GM10266 (cell line): ENCODE results near the gene C1QB.

ENCODE experiments used
- DNase-seq: peaks from one replicate; pipeline ENCODE4 v3.0.0; 2012; ENCODE audit errors: extremely low spot score
- TF ChIP-seq, protein P1 (sequence below): IDR thresholded peaks from 2 replicates; pipeline ENCODE4 v1.5.1; 2012; ENCODE audit warnings: mild to moderate bottlenecking, low read depth; ENCODE audit not compliant: control insufficient read depth, insufficient read depth; ENCODE audit errors: missing control alignments

Gene C1QB

DNA sequence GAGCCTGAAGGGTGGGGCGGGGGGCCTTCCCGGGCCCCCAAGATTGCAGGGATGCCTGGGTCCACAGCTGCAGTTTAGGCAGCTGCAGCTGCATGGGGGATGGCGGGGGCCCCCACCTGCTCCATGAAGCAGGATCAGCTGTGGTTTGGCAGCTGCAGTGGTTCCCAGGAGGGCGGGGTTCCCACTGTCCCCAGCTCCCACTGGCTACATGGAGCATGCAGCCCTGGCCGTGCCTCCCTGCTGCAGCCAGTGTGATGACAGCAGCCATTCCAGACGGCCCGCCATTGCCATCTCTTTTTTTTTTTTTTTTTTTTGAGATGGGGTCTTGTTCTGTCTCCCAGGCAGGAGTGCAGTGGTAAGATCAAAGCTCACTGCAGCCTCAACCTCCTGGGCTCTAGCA, 17.6 kb upstream of the C1QB start:
- DNase-seq, result no peak
- TF ChIP-seq, protein P1, sequence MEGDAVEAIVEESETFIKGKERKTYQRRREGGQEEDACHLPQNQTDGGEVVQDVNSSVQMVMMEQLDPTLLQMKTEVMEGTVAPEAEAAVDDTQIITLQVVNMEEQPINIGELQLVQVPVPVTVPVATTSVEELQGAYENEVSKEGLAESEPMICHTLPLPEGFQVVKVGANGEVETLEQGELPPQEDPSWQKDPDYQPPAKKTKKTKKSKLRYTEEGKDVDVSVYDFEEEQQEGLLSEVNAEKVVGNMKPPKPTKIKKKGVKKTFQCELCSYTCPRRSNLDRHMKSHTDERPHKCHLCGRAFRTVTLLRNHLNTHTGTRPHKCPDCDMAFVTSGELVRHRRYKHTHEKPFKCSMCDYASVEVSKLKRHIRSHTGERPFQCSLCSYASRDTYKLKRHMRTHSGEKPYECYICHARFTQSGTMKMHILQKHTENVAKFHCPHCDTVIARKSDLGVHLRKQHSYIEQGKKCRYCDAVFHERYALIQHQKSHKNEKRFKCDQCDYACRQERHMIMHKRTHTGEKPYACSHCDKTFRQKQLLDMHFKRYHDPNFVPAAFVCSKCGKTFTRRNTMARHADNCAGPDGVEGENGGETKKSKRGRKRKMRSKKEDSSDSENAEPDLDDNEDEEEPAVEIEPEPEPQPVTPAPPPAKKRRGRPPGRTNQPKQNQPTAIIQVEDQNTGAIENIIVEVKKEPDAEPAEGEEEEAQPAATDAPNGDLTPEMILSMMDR, result no peak

DNA sequence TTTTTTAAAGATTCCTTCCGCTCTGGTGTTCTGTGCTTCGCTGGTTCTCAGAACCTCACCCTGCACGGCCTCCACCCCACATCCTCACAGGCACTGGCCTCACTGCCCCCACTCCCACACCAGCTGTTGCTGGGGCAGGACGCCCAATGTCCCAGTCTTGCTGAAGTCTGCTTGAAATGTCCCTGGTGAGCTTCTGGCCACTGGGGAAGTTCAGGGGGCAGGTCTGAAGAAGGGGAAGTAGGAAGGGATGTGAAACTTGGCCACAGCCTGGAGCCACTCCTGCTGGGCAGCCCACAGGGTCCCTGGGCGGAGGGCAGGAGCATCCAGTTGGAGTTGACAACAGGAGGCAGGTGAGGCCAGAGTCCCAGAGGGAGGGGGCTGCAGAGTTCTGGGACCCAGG, 16.7 kb upstream of the C1QB start, which contains the start of gene C1QA:
Gene C1QA (plus strand): TSS at position 276 of the 400 bp plus-strand sequence. CDS start 989 bp downstream, outside the sequence.
- DNase-seq, result no peak
- TF ChIP-seq, protein P1, result no peak

DNA sequence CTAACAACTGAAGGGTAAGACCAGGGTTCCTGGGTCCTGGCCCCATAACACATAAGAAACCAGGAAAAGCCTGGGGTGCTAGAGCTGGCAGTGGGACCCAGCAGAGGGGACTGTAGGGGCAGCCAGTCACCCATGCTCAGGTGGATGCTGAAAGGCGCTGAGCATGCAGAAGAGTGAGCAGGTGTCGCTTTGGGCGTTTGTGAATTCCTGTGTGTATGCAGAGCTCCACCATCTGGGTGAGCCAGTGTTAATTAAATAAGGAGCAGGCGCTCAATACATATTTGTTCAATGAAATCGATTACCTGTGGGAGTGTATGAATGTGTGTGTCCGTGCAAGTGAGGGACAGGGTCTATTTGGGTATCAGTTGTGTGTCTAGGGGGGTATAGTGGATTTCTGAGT, 16.1 kb upstream of the C1QB start:
- no peak for DNase-seq
- TF ChIP-seq, protein P1, result no peak

DNA sequence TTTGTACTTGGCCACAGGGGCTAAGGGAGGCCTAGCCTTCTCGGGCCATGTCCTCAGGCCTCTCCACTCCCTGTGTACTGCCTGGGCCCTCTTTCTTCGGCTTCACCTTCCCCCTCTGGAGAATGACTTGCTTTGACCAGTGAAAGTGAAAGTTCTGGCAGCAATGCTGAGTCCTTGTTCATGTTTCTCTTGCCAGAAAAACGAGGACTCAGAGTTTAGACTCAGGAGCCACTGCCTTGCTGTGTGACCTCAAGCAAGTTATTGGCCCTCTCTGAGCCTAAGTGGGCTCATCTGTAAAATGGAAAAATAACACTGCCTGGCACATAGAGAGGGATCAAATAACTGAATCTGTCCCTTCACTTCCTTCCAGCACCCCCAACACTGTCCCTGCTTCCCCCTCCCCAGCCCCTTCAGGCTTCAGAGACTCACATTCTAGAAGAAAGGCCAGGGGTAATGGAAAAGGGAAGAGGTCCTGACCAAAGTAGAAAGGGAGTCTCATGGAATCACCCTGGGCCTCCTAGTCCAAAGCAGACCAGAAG, 15.1 kb upstream of the C1QB start:
- no peak for DNase-seq
- TF ChIP-seq, protein P1, result no peak

DNA sequence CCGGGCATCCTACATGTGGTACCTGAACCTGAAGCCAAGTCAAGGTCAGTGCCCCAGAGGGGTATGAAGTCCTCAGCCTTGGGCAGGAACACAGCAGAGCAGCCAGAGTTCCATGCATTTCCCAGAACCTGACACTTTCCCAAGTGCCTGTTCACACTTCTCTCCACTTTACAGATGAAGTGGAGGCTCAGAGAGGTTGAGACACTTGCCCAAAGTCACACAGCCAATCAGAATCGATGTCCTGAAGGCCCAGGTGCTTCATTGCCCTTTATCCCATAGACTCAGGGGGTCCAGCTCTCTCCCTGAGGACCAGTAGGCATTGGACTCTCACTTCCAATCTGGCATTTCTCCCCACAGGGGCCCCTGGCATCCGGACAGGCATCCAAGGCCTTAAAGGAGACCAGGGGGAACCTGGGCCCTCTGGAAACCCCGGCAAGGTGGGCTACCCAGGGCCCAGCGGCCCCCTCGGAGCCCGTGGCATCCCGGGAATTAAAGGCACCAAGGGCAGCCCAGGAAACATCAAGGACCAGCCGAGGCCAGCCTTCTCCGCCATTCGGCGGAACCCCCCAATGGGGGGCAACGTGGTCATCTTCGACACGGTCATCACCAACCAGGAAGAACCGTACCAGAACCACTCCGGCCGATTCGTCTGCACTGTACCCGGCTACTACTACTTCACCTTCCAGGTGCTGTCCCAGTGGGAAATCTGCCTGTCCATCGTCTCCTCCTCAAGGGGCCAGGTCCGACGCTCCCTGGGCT, 14.4 kb upstream of the C1QB start:
- TF ChIP-seq, protein P1, result no peak
- no peak for DNase-seq

DNA sequence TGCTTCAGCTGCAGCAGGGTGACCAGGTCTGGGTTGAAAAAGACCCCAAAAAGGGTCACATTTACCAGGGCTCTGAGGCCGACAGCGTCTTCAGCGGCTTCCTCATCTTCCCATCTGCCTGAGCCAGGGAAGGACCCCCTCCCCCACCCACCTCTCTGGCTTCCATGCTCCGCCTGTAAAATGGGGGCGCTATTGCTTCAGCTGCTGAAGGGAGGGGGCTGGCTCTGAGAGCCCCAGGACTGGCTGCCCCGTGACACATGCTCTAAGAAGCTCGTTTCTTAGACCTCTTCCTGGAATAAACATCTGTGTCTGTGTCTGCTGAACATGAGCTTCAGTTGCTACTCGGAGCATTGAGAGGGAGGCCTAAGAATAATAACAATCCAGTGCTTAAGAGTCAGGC, 13.8 kb upstream of the C1QB start:
- TF ChIP-seq, protein P1, result no peak
- DNase-seq, result no peak

DNA sequence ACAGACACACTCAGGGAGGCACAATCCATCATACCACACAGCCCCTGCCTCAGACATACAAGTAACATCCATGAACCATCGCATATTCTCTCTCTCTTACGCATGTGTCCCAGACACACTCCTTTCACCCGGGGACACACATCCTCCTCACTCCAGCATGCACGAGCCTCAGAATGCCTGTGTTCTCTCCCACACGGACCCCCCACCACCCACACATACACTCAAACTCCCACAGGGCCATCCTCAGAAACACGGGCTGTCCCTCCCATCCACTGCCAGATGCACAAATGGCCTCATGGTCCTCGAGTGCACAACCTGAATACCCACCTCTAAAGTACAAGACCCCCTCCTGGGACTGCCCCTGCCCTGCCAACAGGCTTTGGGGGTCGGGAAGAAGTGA, 11.8 kb upstream of the C1QB start:
- DNase-seq, result no peak
- TF ChIP-seq, protein P1, result no peak
